GM23248 (cell line): ENCODE results near the gene TIMM44.

Experiments
- EZH2 ChIP-seq: fragments of 200-600 bp; sonication (generic); IDR thresholded peaks from 2 replicates; pipeline ENCODE4 v1.6.1; 2018; ENCODE audit warnings: antibody characterized with exemption, mild to moderate bottlenecking; ENCODE audit not compliant: insufficient read depth, poor library complexity, severe bottlenecking
- EZH2phosphoT487 ChIP-seq: fragments of 200-600 bp; sonication (generic); IDR thresholded peaks from 2 replicates; pipeline ENCODE4 v1.6.1; 2018; ENCODE audit warnings: antibody characterized with exemption, moderate library complexity, mild to moderate bottlenecking, low read depth; ENCODE audit not compliant: insufficient read depth

GRCh38 chr19:7916103-7916954 lies 27.1 kb downstream of the TIMM44 start:
- no peak for TF ChIP-seq EZH2
- TF ChIP-seq EZH2phosphoT487: no peak
